GM19397 (cell line): ENCODE measurements around the gene ADK.
"Not testable (repeated sequence)": the region's sequence is repeated elsewhere in the genome, so short reads cannot be mapped to it uniquely, and the experiment has no call there.

Experiments used
- ATAC-seq: cut with Tn5 transposase; IDR thresholded peaks from one replicate; pipeline ENCODE4 v1.9.1; 2021; ENCODE audit warnings: mild to moderate bottlenecking, moderate library complexity; ENCODE audit not compliant: unreplicated experiment

Gene ADK

GRCh38 chr10:74140553-74140952, 10.5 kb upstream of the ADK start:
- ATAC-seq: no peak

- no peak for ATAC-seq
Observed at GRCh38 chr10:74145133-74145532, 5.9 kb upstream of the ADK start.

- ATAC-seq: not testable (repeated sequence)
Observed at GRCh38 chr10:74146980-74147379, 4.0 kb upstream of the ADK start.

GRCh38 chr10:74150204-74150989, 624 bp upstream of the ADK start, which contains the start of gene AP3M1:
Gene AP3M1, minus strand, starts transcription at chr10:74150828. Its CDS starts 12,449 bp downstream, at chr10:74138379.
- ATAC-seq: peak; percentile 39

- no peak for ATAC-seq
Observed at GRCh38 chr10:74151879-74152722, 1.1 kb downstream of the ADK start.

- ATAC-seq: no peak
Observed at GRCh38 chr10:74153123-74153522, 2.1 kb downstream of the ADK start.

- no peak for ATAC-seq
Observed at GRCh38 chr10:74153676-74154075, 2.7 kb downstream of the ADK start.

- ATAC-seq: no peak
Observed at GRCh38 chr10:74156919-74157289, 5.9 kb downstream of the ADK start.

GRCh38 chr10:74160013-74160412, 9.0 kb downstream of the ADK start:
- ATAC-seq: no peak

- no peak for ATAC-seq
Observed at GRCh38 chr10:74163319-74164068, 12.5 kb downstream of the ADK start.

- no peak for ATAC-seq
Observed at GRCh38 chr10:74164716-74165529, 13.9 kb downstream of the ADK start.

- ATAC-seq: no peak
Observed at GRCh38 chr10:74165530-74165901, 14.5 kb downstream of the ADK start.

GRCh38 chr10:74167443-74167842, 16.4 kb downstream of the ADK start:
- no peak for ATAC-seq

GRCh38 chr10:74171625-74172024, 20.6 kb downstream of the ADK start:
- ATAC-seq: no peak

- ATAC-seq: no peak
Observed at GRCh38 chr10:74174521-74174920, 23.5 kb downstream of the ADK start.

GRCh38 chr10:74175510-74176379, 24.7 kb downstream of the ADK start:
- ATAC-seq: no peak

- peak; percentile 96 for ATAC-seq
Observed at GRCh38 chr10:74176380-74177139, 25.5 kb downstream of the ADK start.

- peak; percentile 13 for ATAC-seq
Observed at GRCh38 chr10:74177140-74177677, 26.2 kb downstream of the ADK start.
